ENCODE data around the gene RASGRP4. TPM values are rescaled to one million over a fixed set of nuclear protein-coding genes. Genes with fewer than 3 reads are reported as not detected.

RASGRP4 gene
- total and polyA plus RNA-seq, 2 donors from 2014 or later, result 0.80 to 3.6 TPM

GRCh38 chr19:38362076-38362945 is 63.7 kb downstream of the RASGRP4 start:
- TF ChIP-seq, protein P1, sequence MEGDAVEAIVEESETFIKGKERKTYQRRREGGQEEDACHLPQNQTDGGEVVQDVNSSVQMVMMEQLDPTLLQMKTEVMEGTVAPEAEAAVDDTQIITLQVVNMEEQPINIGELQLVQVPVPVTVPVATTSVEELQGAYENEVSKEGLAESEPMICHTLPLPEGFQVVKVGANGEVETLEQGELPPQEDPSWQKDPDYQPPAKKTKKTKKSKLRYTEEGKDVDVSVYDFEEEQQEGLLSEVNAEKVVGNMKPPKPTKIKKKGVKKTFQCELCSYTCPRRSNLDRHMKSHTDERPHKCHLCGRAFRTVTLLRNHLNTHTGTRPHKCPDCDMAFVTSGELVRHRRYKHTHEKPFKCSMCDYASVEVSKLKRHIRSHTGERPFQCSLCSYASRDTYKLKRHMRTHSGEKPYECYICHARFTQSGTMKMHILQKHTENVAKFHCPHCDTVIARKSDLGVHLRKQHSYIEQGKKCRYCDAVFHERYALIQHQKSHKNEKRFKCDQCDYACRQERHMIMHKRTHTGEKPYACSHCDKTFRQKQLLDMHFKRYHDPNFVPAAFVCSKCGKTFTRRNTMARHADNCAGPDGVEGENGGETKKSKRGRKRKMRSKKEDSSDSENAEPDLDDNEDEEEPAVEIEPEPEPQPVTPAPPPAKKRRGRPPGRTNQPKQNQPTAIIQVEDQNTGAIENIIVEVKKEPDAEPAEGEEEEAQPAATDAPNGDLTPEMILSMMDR (IDR thresholded peaks at IDR 0.05; ENCODE audit: borderline replicate concordance, extremely low read depth, insufficient read depth), result no peak
- intact Hi-C loops (cut with DNase I), result no loop called here
- H3K27ac ChIP-seq (ENCODE audit: low read depth in 2 of 2, low read length in 2 of 2), result peak overlapping the region in 1 of 2 donors; percentile 47

GRCh38 chr19:38361633-38362075 is 64.4 kb downstream of the RASGRP4 start:
- peak overlapping the region in 1 of 3 donors; percentile 41 for H3K9ac ChIP-seq (ENCODE audit: low read length in 3 of 3)
- peak; percentile 91 to 96 (median 93) for DNase-seq
- peaks cover 0 to 3% (median 0%) of the 10 kb centered on the region in 3 donors for H3K4me1 ChIP-seq (ENCODE audit: control insufficient read depth in 2 of 3, insufficient read depth in 2 of 3, low read depth in 1 of 3, low read length in 3 of 3)
- H3K27ac ChIP-seq (ENCODE audit: low read depth in 2 of 2, low read length in 2 of 2), result no peak overlapping the region
- peak overlapping the region; percentile 50 to 67 (median 67) for H3K4me3 ChIP-seq (ENCODE audit: low read length in 3 of 3)
- no peaks in the 10 kb centered on the region for H3K9me3 ChIP-seq (ENCODE audit: control insufficient read depth in 2 of 3, insufficient read depth in 1 of 3, low read length in 3 of 3)
- TF ChIP-seq, protein P1 (IDR thresholded peaks at IDR 0.05; ENCODE audit: borderline replicate concordance, extremely low read depth, insufficient read depth), result no peak
- peaks cover 7% of the 10 kb centered on the region for H3K27me3 ChIP-seq (ENCODE audit: control insufficient read depth, insufficient read depth, low read length)
- intact Hi-C loops (cut with DNase I), result no loop called here
- no peak for FAIRE-seq
- no peaks in the 10 kb centered on the region for H3K36me3 ChIP-seq (ENCODE audit: control insufficient read depth in 2 of 3, insufficient read depth in 3 of 3, low read length in 3 of 3)

More at GRCh38 chr19:38362076-38362945, 63.7 kb downstream of the RASGRP4 start:
- FAIRE-seq, result no peak
- Histone ChIP-seq H3K9ac (ENCODE audit: low read length in 3 of 3) (peak overlapping the region in 1 of 3 donors; percentile 15), H3K27me3 (ENCODE audit: control insufficient read depth, insufficient read depth, low read length) (peaks cover 7% of the 10 kb centered on the region), H3K4me1 (ENCODE audit: control insufficient read depth in 2 of 3, insufficient read depth in 2 of 3, low read depth in 1 of 3, low read length in 3 of 3) (peaks cover 0 to 3% (median 0%) of the 10 kb centered on the region in 3 donors), H3K9me3 (ENCODE audit: control insufficient read depth in 2 of 3, insufficient read depth in 1 of 3, low read length in 3 of 3) (no peaks in the 10 kb centered on the region), H3K36me3 (ENCODE audit: control insufficient read depth in 2 of 3, insufficient read depth in 3 of 3, low read length in 3 of 3) (no peaks in the 10 kb centered on the region), H3K4me3 (ENCODE audit: low read length in 3 of 3) (peak overlapping the region; percentile 51 to 67 (median 67))
- DNase-seq, result peak; percentile 80 to 93 (median 84)

- Histone ChIP-seq H3K27me3 (ENCODE audit: control insufficient read depth, insufficient read depth, low read length) (peaks cover 7% of the 10 kb centered on the region), H3K9ac (ENCODE audit: low read length in 3 of 3) (peak overlapping the region in 1 of 3 donors; percentile 41), H3K36me3 (ENCODE audit: control insufficient read depth in 2 of 3, insufficient read depth in 3 of 3, low read length in 3 of 3) (no peaks in the 10 kb centered on the region), H3K27ac (ENCODE audit: low read depth in 2 of 2, low read length in 2 of 2) (no peak overlapping the region), H3K4me3 (ENCODE audit: low read length in 3 of 3) (peak overlapping the region; percentile 41 to 55 (median 41)), H3K4me1 (ENCODE audit: control insufficient read depth in 2 of 3, insufficient read depth in 2 of 3, low read depth in 1 of 3, low read length in 3 of 3) (peaks cover 0 to 3% (median 0%) of the 10 kb centered on the region in 3 donors), H3K9me3 (ENCODE audit: control insufficient read depth in 2 of 3, insufficient read depth in 1 of 3, low read length in 3 of 3) (no peaks in the 10 kb centered on the region)
- DNase-seq (no peak), FAIRE-seq (no peak)
- intact Hi-C loops (cut with DNase I), result no loop called here
- TF ChIP-seq, protein P1 (IDR thresholded peaks at IDR 0.05; ENCODE audit: borderline replicate concordance, extremely low read depth, insufficient read depth), result no peak
Observed at GRCh38 chr19:38360839-38361631, 65.0 kb downstream of the RASGRP4 start.

All from kidney (tissue), 14 donors.